Activated CD8-positive, alpha-beta memory T cell treated with anti-CD3 and anti-CD28 coated beads for 48 hours (primary cell): ENCODE results near the gene GRAMD2B.

Experiments
- DNase-seq, 3 experiments: peaks; one replicate each; pipeline ENCODE4 v3.0.0-alpha.2; 2020; ENCODE audit warnings: low read depth in 2 of 3, low spot score in 2 of 3

The GRAMD2B gene

GRCh38 chr5:126477294-126478117 is 54.3 kb downstream of the GRAMD2B start:
- no peak for DNase-seq

- DNase-seq: no peak
Measured at GRCh38 chr5:126479810-126480209, 56.6 kb downstream of the GRAMD2B start.

GRCh38 chr5:126480824-126481223 is 57.6 kb downstream of the GRAMD2B start:
- no peak for DNase-seq

GRCh38 chr5:126481243-126481642 is 58.0 kb downstream of the GRAMD2B start:
- no peak for DNase-seq

GRCh38 chr5:126482591-126482990 is 59.4 kb downstream of the GRAMD2B start:
- DNase-seq: no peak

- no peak for DNase-seq
Measured at GRCh38 chr5:126483156-126483555, 59.9 kb downstream of the GRAMD2B start.

GRCh38 chr5:126484253-126484652 is 61.0 kb downstream of the GRAMD2B start:
- DNase-seq: no peak

GRCh38 chr5:126486332-126486731 is 63.1 kb downstream of the GRAMD2B start:
- DNase-seq: no peak

- no peak for DNase-seq
Measured at GRCh38 chr5:126487596-126487995, 64.4 kb downstream of the GRAMD2B start.

GRCh38 chr5:126488443-126489065 is 65.3 kb downstream of the GRAMD2B start:
- no peak for DNase-seq

- no peak for DNase-seq
Measured at GRCh38 chr5:126490167-126490940, 67.1 kb downstream of the GRAMD2B start.

GRCh38 chr5:126492939-126493338 is 69.7 kb downstream of the GRAMD2B start:
- no peak for DNase-seq

- no peak for DNase-seq
Measured at GRCh38 chr5:126494393-126494792, 71.2 kb downstream of the GRAMD2B start.

- no peak for DNase-seq
Measured at GRCh38 chr5:126497506-126497905, 74.3 kb downstream of the GRAMD2B start.

- no peak for DNase-seq
Measured at GRCh38 chr5:126499278-126499677, 76.1 kb downstream of the GRAMD2B start.

GRCh38 chr5:126499853-126500342 is 76.7 kb downstream of the GRAMD2B start:
- no peak for DNase-seq

GRCh38 chr5:126501448-126501847 is 78.2 kb downstream of the GRAMD2B start:
- DNase-seq: no peak

- DNase-seq: no peak
Measured at GRCh38 chr5:126503602-126504104, 80.4 kb downstream of the GRAMD2B start.

- DNase-seq: no peak
Measured at GRCh38 chr5:126506079-126506478, 82.9 kb downstream of the GRAMD2B start.

- DNase-seq: no peak
Measured at GRCh38 chr5:126508251-126508961, 85.2 kb downstream of the GRAMD2B start.

- no peak for DNase-seq
Measured at GRCh38 chr5:126508962-126509279, 85.7 kb downstream of the GRAMD2B start.
